GM19468 (cell line): Measurements from ENCODE around the gene NAP1L4.

Experiments used
- ATAC-seq: cut with Tn5 transposase; IDR thresholded peaks from one replicate; pipeline ENCODE4 v1.9.1; 2021; ENCODE audit warnings: mild to moderate bottlenecking, moderate library complexity, moderate number of reproducible peaks; ENCODE audit not compliant: unreplicated experiment; ENCODE audit errors: extremely low read depth

Gene NAP1L4

DNA sequence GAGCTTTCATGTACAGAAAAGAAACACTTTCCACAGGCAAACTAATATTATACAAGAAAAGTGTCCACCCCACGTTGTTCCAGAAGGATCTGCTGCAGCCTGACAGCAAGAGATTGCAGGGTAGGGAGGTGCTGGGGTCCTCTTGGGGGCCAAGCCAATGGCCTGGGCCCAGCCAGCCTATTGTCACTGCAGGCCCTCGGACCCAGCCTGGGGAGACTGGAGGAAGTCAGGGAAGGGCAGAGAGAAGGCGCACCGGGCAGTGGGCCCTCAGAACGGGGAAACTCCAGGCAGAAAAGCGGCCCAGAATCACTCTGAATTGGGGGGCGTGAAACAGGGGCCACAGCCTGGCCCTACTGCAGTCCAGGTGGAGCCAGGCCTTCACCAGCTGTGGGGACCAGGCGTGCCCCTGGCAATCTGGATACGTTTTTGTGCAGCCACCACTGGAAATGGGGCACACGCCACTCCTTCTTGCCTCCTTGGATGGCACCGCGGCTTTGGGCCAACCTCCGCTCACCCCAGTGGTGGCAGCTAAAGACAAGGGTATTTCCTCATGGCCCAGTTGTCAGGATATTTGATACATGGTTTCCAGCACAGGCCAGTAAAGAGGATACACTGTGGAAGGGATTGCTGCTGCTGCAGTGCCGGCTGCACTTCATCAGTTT is 3.9 kb upstream of the NAP1L4 start:
- no peak for ATAC-seq

GRCh38 chr11:2995031-2995561 is 3.0 kb upstream of the NAP1L4 start:
- no peak for ATAC-seq

DNA sequence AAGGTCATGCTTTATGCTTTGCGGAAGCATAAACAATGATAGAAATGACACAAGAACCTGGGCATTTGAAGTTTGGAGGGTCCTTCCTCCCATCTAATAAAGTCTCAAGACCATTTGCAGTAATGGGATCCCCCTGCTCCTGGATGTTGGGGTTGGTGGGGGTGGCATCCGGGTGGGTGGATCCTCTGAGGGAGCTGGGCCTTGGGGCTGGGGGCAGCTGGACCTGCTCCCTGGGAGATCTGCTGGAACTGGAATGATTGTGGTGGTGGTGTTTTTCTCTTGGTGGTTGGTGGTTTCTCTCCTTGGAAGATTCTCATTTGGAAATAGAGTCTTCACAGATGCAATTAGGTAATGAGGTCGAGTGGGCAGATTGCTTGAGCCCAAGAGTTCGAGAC is 2.2 kb upstream of the NAP1L4 start:
- no peak for ATAC-seq

DNA sequence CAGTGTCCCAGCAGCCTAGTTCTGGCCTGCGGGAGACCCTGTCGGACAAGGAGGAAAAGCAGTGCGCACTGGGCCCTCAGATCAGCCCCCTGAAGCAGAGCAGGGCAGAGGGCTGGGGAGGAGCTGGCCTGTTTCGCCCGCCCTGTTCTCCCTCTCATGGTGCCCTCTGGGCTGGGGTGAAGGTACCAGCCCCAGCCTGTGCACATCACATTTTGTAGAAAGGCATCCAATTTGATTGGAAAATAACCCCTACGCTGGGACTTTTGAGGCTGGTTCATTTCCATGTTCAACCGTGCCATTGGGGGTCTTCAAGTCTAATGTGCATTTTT is 832 bp upstream of the NAP1L4 start:
- ATAC-seq = no peak

GRCh38 chr11:2991452-2992233 is 486 bp downstream of the NAP1L4 start:
- ATAC-seq = peak; percentile 9

DNA sequence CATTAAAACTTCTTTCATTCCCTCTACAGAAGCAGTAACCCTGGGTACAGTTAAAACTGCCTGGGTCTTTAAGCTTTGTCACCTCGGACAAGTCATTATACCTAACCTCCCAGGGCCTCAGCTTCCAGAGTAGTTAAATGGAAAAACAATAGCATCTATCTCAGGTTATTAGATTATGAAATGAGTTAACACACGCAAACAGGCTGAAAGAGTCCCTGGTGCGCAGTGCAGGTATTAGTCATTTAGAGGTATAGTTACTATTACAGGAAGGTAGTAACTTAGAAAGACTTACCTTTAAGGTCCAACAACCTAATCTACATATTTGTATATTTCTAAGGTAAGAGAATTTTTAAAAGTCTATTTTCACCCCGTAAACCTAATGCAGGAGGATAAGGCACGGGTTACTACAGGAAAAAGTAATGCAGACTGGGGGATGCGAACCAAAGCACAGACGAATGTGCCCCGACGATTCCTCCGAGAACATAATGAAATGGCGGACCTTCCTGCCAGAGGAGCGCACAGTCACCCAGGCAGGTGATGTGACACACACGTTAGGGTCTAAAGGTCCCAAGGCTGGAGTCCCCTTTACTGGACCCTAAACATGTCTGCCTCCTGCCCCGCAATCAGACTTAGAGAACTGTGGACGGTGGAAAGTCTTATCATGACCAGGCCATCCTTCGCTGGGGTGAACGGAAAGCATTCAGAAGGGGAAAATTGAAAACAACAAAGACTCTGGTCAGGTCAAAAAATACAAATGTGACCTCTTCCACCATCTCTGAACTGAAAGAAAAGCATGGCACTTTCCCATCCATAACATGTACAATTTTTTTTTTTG is 1.3 kb downstream of the NAP1L4 start:
- ATAC-seq = no peak

- ATAC-seq = no peak
Observed at GRCh38 chr11:2989551-2989950, 2.6 kb downstream of the NAP1L4 start.

DNA sequence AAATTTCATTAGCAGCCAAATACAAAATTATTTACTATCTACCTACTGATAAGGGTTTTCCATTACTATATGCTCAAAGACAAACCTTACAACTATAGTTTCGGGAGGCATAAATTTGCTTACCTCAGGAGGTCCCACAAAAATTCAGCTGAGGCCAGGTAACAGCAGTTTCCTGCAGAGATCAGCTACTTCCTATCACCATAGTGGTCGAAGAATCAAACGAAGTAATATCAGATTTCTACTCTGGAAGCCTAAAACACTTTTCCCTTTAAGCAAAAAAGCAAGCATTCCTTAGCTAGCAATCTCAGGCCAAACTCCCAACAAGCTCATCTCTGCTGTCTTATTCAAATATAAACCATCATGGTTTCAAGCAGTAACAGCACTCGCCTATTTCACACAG is 3.1 kb downstream of the NAP1L4 start:
- ATAC-seq = no peak

GRCh38 chr11:2987881-2988861 is 4.0 kb downstream of the NAP1L4 start:
- ATAC-seq = no peak

GRCh38 chr11:2983908-2984307 is 8.2 kb downstream of the NAP1L4 start:
- ATAC-seq = no peak

- ATAC-seq = no peak
Observed at GRCh38 chr11:2982214-2982613, 9.9 kb downstream of the NAP1L4 start.

DNA sequence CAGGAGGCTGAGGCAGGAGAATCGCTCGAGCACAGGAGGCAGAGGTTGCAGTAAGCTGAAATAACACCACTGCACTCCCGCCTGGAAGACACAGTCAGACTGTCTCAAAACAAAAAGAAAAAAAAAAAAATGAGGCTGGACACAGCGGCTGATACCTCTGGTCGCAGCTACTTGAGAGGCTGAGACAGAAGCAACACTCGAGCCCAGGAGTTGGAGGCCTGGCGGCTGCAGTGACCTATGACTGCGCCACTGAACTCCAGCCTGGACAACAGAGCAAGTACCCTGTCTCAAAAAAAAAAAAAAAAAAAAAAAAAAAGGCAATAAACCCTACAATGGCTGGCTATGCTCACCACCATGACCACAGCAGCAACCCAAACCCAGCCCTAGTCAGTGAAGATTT is 11.0 kb downstream of the NAP1L4 start:
- ATAC-seq = no peak

- ATAC-seq = no peak
Observed at GRCh38 chr11:2980168-2980840, 11.8 kb downstream of the NAP1L4 start.

DNA sequence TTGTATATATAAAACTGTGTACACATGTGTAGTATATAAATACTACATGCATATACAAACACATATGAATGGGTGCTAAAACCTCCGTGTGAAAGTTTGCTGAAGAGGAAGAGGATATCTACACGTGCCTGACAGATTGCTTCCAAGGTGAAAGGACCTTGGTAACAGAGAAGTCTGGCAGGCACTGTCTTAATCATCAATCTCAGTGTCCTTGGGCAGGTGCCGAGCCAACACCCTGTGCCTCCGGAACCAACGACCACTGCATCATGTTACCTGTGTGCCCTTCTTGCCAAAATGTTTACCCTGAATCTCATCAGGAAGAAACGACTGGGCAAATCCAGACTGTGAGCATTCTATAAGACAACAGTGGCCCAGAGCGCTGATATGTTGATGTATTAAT is 15.0 kb downstream of the NAP1L4 start:
- no peak for ATAC-seq

GRCh38 chr11:2976294-2977063 is 15.7 kb downstream of the NAP1L4 start:
- ATAC-seq = no peak

DNA sequence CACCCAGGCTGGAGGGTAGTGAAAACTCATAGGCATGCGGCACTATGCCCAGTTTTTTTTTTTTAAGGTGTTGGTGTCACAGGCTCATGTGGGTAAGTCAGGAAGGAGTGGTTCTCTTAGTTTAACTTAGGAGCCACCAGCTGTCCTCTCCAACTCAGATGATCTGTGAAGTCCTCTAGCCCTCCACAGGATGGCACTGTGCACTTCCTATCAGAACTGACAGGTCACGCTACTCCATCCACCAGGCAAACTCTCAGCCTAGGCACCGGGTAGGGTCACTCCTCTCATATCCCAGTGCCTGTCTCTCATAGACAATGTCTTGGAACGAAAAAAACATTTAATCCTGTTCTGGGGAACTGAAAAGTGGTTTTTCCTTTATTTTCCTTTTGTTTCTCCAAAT is 16.5 kb downstream of the NAP1L4 start:
- no peak for ATAC-seq

GRCh38 chr11:2974272-2974671 is 17.9 kb downstream of the NAP1L4 start:
- ATAC-seq = no peak

GRCh38 chr11:2968341-2968900 is 23.7 kb downstream of the NAP1L4 start:
- ATAC-seq = no peak
